GM18502 (cell line): ENCODE results near the gene CMBL.

Experiments
- ATAC-seq: cut with Tn5 transposase; IDR thresholded peaks from one replicate; pipeline ENCODE4 v1.9.1; 2021; ENCODE audit warnings: mild to moderate bottlenecking; ENCODE audit not compliant: unreplicated experiment, poor library complexity

The CMBL gene

GRCh38 chr5:10311595-10312425 is 4.1 kb upstream of the CMBL start:
- ATAC-seq: no peak

DNA sequence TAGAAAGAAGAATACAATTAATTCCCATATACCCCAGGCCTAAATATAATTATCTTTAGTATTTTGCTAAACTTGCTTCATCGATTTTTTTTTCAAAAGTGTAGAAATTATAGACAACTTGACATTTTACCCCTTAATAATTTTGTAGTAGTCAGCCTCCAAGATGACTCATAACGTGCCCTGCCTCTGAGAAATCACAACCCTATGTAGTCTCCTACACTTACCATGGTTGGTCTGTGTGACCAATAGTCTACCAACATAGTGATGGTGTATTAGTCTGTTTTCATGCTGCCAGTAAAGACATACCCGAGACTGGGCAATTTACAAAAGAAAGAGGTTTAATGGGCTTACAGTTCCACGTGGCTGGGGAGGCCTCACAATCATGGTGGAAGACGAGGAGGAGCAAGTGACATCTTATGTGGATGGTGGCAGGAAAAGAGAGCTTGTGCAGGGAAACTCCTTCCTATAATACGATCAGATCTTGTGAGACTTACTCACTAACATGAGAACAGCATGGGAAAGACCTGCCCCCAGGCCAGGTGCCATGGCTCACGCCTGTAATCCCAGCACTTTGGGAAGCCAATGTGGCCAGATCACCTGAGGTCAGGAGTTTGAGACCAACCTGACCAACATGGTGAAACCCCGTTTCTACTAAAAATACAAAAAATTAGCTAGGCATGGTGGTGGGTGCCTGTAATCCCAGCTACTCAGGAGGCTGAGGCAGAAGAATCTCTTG is 3.3 kb upstream of the CMBL start:
- ATAC-seq: peak; percentile 84

DNA sequence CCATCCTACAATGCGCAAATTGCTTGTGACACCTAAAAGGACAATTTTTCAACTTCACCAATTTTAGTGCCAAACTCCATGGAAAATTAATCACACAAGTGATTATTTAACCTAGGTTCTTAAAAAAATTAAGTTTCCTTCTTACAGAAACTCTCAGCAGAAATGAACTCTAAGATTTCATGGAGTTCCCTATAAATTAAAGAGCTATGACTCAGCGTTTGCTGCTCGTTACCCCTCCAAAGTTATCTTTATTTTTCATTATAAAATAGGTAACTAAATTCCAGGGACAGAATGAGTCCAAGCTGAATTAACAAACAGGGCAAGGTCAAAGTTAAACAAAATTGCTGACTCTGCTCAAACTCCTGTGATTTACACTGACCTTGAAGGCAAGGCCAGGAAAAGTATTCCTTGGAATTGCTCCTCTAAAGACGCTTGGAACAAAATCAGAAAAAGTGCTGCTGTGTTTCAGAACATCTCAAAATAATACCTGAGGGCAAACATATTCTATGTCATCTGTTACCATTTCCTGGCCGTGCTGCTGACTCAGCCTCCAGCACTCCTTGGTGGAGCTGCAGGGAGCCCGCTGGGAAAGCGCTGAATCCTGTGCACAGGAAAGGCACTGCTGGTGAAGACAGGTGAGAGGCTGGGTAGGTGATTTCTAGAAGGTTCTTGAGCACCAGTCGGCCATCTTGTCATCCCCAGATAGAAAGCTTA is 2.5 kb upstream of the CMBL start:
- no peak for ATAC-seq

DNA sequence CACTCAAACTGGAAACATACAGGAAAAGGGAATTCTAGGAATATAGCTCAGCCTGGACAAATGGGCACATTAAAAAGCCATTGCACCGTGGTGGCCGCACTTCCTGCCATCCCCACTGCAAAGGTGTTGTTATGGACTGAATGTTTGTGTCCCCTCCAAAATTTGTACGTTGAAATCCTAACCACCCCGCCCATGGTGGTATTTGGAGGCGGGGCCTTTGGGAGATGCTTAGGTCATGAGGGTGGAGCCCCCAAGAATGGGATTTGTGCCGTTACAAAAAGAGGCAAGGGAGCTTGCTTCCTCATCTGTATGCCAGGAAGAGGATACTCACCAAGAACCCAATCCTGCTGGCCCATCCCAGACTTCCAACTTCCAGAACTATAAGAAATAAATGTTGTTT is 1.1 kb upstream of the CMBL start:
- no peak for ATAC-seq

DNA sequence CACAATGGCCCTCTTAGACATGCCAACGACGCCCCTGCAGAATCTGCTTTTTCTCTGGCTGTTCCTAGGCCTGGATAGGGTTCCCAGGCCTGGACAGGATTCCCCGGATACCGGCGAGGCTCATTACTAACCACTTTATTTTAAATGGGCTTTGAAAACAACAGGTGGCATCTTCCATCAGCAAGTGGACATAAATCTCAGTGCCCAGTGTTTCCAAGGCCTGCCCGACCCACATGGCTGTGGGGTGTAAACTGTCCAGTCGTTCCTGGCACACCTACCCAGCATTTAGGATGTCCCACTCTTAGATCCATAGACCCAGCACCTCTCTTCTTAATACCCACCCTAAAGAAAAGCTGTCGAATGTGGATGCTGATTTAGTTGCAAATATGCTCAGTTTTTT is 896 bp downstream of the CMBL start:
- no peak for ATAC-seq

DNA sequence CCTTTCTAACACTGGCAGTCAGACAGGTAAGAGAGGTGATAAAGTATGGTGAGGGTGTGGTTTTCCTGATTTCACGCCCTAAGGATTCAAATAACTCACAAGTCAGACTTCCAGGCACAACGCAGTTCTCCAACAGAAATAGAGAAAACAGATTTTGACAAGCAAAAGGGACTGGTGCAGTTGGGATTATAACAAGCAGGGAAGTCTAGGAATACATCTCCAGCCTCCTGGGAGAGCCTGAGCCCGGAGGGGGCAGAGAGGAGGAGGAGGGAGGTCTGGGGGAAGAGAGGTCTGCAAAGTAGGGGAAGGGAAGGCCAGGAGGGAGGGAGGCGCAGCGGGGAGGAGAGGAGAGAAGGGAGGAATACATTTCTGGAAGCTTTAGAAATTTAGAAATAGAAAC is 1.6 kb downstream of the CMBL start:
- no peak for ATAC-seq

DNA sequence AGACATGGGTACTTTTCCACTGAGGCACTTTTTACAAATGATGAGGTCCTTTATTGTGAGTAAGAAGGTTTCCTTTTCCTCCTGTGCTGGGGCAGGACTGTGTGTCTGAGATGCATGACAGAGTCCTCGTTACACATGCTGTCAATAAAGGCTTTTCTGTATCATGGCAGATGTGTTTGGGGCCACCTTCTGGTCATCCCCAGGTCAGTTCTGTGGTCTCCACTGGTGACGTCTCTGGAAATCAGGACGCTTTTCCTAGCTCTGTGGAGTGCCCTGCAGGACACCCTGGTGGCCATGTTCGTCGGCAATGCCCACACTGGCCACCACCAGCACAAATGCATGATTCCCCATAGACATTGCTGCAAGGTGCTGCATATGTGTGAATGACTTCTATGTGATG is 2.8 kb downstream of the CMBL start:
- no peak for ATAC-seq

DNA sequence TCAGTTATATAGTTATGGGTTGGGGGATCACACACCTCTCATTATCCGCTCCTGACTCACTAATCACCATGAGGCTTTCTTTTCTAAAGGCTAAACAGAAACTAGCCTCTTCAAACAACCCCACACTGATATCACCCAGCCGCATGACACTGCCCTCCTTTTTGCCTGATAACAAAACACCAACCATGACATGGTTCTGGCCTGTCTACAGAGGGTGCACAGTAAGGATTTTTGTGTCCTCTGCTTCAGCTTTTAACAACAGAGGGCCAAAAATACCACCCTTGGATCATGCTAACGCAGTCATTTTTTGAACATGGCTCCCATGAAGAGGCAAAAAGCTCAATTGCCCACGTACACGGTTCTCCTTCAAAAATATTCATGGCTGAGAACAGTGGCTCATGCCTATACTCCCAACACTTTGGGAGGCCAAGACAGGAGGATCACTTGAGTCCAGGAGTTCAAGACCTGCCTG is 4.0 kb downstream of the CMBL start:
- no peak for ATAC-seq

- no peak for ATAC-seq
Measured at GRCh38 chr5:10303201-10303600, 4.5 kb downstream of the CMBL start.

- no peak for ATAC-seq
Measured at GRCh38 chr5:10301842-10302610, 5.7 kb downstream of the CMBL start.

GRCh38 chr5:10301266-10301665 is 6.4 kb downstream of the CMBL start:
- no peak for ATAC-seq

DNA sequence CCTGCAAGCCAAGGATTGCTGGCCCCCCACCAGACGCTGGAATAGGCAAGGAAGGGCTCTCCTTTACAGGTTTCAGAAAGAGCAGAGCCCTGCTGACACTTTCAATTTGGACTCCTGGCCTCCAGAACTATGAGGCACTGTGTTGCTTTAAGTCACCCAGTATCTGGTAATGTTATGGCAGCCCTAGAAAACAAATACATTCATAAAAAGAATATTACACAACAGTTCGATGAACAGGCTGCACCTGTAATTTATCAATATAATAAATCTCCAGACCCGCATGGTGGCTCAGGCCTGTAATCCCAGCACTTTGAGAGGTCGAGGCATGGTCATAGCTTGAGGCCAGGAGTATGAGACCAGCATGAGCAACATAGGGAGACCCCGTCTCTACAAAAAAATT is 7.5 kb downstream of the CMBL start:
- ATAC-seq: no peak

GRCh38 chr5:10297646-10298204 is 10.0 kb downstream of the CMBL start:
- no peak for ATAC-seq

DNA sequence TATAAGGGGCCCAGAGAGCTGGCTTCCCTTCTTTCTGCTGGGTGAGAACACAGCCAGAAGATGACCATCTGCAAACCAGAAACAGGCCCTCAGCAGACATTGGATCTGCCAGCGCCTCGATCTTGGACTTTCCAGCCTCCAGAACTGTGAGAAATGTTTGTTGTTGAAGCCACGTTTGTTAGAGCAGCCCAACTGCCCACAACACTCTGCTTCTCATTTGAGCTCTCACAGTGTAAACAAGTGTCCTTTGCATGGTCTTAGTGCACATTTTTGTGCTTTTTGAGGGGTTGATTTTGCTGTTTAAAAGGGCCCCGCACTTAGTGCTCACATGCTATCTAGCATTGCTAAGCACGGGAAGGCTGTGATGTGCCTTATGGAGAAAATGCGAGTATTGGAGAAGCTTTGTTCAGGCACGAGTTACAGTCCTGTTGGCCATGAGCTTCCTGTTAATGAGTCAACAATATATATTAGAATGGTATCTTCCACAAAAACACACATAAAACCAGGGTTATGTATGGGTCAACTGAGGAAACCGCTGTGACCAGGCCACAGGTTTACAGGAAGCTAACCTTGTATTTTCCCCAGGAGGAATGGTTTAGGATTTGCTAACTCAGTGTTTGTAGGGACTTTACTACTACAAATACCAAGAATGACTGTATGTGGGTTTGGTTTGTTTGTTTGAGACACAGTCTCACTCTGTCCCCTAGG is 11.9 kb downstream of the CMBL start:
- ATAC-seq: no peak

DNA sequence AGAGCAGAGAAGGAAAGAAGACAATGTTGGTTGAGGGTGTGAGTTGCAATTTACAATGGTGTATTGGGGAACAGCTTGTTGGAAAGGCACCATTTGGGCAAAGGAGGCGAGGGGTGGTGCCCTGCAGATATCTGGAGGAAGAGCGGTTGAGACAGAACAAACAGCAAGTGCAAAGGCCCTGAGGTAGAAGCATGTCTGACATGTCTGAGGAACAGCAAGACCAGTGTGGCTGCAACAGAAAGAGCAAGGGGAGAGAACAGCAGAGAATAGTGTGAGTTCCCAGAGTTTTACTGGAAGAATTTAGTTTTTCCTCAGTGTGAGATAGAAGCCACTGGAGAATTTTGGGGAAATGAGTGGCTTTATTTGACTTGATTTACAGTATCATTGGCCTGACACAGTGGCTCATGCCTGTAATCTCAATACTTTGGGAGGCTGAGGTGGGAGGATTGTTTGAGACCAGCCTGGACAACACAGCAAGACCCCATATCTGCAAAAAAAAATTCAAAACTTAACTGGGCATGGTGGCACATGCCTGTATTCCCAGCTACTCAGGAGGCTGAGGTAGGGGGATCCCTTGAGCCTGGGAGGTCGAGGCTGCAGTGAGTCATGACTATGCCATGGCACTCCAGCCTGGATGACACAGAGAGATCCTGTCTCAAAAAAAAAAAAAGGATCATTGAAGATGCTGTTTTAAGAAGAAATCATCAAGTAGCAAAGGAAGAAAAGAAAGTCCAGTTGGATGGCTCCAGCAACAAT is 13.6 kb downstream of the CMBL start:
- no peak for ATAC-seq

- ATAC-seq: no peak
Measured at GRCh38 chr5:10291692-10292339, 15.9 kb downstream of the CMBL start.

GRCh38 chr5:10290438-10290837 is 17.3 kb downstream of the CMBL start:
- no peak for ATAC-seq

DNA sequence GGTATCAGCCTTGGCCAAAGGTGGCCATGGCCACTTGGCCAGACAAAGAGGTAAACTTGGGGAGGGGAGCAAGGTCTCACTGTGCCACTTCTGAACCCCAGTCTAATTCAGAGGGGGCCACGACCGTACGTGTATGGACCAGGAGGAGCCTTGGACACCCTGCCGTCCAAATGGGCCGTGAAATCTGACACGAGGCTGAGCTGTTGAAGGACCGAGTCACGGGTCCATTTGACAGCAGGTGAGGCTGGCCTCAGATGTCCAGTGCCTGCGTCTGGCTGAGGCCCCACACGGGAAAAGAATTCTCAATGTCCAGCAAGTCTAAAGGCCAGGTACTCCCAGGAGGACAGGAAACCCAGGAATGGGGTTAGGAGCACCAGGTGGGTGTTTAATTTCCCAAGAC is 17.7 kb downstream of the CMBL start:
- ATAC-seq: no peak
